ENCODE data around the gene ALDH1A3. TPM values are rescaled to one million over a fixed set of nuclear protein-coding genes. Genes with fewer than 3 reads are reported as not detected.

Gene ALDH1A3
- total and polyA plus RNA-seq, 8 donors = 6.7 to 16.3 (median 8.9) TPM

- TF ChIP-seq CTCF (IDR thresholded peaks at IDR 0.05) = no peak
- ATAC-seq = no peak
These were observed 50.7 kb downstream of the ALDH1A3 start for GRCh38 chr15:100930306-100930848.

GRCh38 chr15:100931143-100931890, 51.7 kb downstream of the ALDH1A3 start:
- Histone ChIP-seq H3K9me3 (no peaks in the 10 kb centered on the region), H3K27me3 (no peaks in the 10 kb centered on the region), H3K4me3 (no peak overlapping the region), H3K4me1 (no peaks in the 10 kb centered on the region), H3K27ac (no peak overlapping the region), H3K36me3 (no peaks in the 10 kb centered on the region)
- 83 to 85% methylated on average over 15 of the region's 15 CpGs for WGBS, 2 donors
- no peak for TF ChIP-seq CTCF (IDR thresholded peaks at IDR 0.05)
- no peak for ATAC-seq
- DNase-seq = no peak
- FAIRE-seq = no peak
- intact Hi-C loops (cut with DNase I) = no loop called here

More at GRCh38 chr15:100930306-100930848, 50.7 kb downstream of the ALDH1A3 start:
- H3K27me3 ChIP-seq = no peaks in the 10 kb centered on the region
- H3K9me3 ChIP-seq = no peaks in the 10 kb centered on the region
- H3K4me1 ChIP-seq = no peaks in the 10 kb centered on the region
- no peak overlapping the region for H3K27ac ChIP-seq
- no peak overlapping the region for H3K4me3 ChIP-seq
- no peaks in the 10 kb centered on the region for H3K36me3 ChIP-seq
- FAIRE-seq = no peak
- DNase-seq = no peak
- 96 to 97% methylated on average over 4 of the region's 4 CpGs for WGBS, 2 donors
- intact Hi-C loops (cut with DNase I) = no loop called here

GRCh38 chr15:100932676-100933348, 53.2 kb downstream of the ALDH1A3 start:
- H3K27ac ChIP-seq = no peak overlapping the region
- TF ChIP-seq CTCF (IDR thresholded peaks at IDR 0.05) = no peak
- no peak for FAIRE-seq
- intact Hi-C loops (cut with DNase I) = no loop called here
- ATAC-seq = no peak
- WGBS, 2 donors = 80 to 83% methylated on average over 7 of the region's 7 CpGs
- no peaks in the 10 kb centered on the region for H3K27me3 ChIP-seq
- H3K9me3 ChIP-seq = no peaks in the 10 kb centered on the region
- DNase-seq = no peak
- H3K4me3 ChIP-seq = no peak overlapping the region
- no peaks in the 10 kb centered on the region for H3K36me3 ChIP-seq
- H3K4me1 ChIP-seq = no peaks in the 10 kb centered on the region

GRCh38 chr15:100934166-100934565, 54.5 kb downstream of the ALDH1A3 start:
- no peak for TF ChIP-seq CTCF (IDR thresholded peaks at IDR 0.05)
- FAIRE-seq (no peak), ATAC-seq (no peak), DNase-seq (no peak)
- H3K27ac ChIP-seq = no peak overlapping the region
- H3K4me1 ChIP-seq = no peaks in the 10 kb centered on the region
- H3K36me3 ChIP-seq = no peaks in the 10 kb centered on the region
- no peak overlapping the region for H3K4me3 ChIP-seq
- H3K9me3 ChIP-seq = no peaks in the 10 kb centered on the region
- intact Hi-C loops (cut with DNase I) = no loop called here
- no peaks in the 10 kb centered on the region for H3K27me3 ChIP-seq

DNA sequence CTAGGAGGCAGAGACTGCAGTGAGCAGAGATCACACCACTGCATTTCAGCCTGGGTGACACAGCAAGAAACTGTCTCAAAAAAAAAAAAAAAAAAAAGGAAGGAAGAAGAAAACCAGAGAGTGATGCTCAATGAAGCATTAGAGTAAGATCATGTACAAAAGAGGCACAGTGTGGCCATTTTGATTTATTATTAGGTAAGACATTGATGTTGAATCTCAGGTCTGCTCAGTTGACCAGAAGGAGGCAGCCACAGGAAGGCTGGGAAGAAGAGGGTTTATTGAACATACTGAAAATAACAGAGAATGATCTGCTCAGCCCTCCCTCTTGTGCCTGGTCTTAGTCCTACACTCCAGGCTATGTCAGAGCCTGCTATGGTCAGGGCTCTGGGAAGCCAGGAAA, 55.1 kb downstream of the ALDH1A3 start:
- no peak for FAIRE-seq
- Histone ChIP-seq H3K27ac (no peak overlapping the region), H3K4me1 (no peaks in the 10 kb centered on the region), H3K9me3 (no peaks in the 10 kb centered on the region), H3K36me3 (no peaks in the 10 kb centered on the region), H3K27me3 (no peaks in the 10 kb centered on the region), H3K4me3 (no peak overlapping the region)
- no peak for TF ChIP-seq CTCF (IDR thresholded peaks at IDR 0.05)
- intact Hi-C loops (cut with DNase I) = no loop called here
- DNase-seq = no peak
- ATAC-seq = no peak

Measured in pancreas (tissue), 10 donors.